AG09319 (cell line): ENCODE results near the gene SPATA31E1.
A peak's percentile ranks its signal among the peaks of the same experiment; 100 is the strongest.
"Not testable (repeated sequence)": the region's sequence is repeated elsewhere in the genome, so short reads cannot be mapped to it uniquely, and the experiment has no call there.

Source experiments
- DNase-seq: peaks from one replicate; pipeline ENCODE4 v3.0.0-alpha.2; 2010; ENCODE audit warnings: low read depth; ENCODE audit errors: extremely low read depth
- CTCF ChIP-seq: IDR thresholded peaks from 2 replicates; pipeline ENCODE4 v1.5.1; 2011; ENCODE audit warnings: low read depth, mild to moderate bottlenecking, inconsistent platforms, low read length, moderate library complexity

SPATA31E1 gene

GRCh38 chr9:87910821-87911220, 28.1 kb downstream of the SPATA31E1 start:
- no peak for TF ChIP-seq CTCF
- peak; percentile 28 for DNase-seq

GRCh38 chr9:87917662-87918061, 35.0 kb downstream of the SPATA31E1 start, which contains the start of gene SPATA31C1:
Gene SPATA31C1 (plus strand): TSS chr9:87917962.
- not testable (repeated sequence) for DNase-seq

GRCh38 chr9:87919013-87919412, 36.3 kb downstream of the SPATA31E1 start:
- not testable (repeated sequence) for DNase-seq

GRCh38 chr9:87921561-87921960, 38.9 kb downstream of the SPATA31E1 start:
- not testable (repeated sequence) for DNase-seq

GRCh38 chr9:87923012-87923411, 40.3 kb downstream of the SPATA31E1 start:
- DNase-seq, result not testable (repeated sequence)

- DNase-seq, result not testable (repeated sequence)
Measured at GRCh38 chr9:87924851-87925250, 42.2 kb downstream of the SPATA31E1 start.

GRCh38 chr9:87929152-87929551, 46.5 kb downstream of the SPATA31E1 start:
- DNase-seq, result not testable (repeated sequence)

GRCh38 chr9:87934444-87934843, 51.8 kb downstream of the SPATA31E1 start:
- DNase-seq, result not testable (repeated sequence)

GRCh38 chr9:87937352-87937751, 54.7 kb downstream of the SPATA31E1 start:
- not testable (repeated sequence) for DNase-seq

GRCh38 chr9:87937918-87938317, 55.2 kb downstream of the SPATA31E1 start:
- not testable (repeated sequence) for DNase-seq

- DNase-seq, result not testable (repeated sequence)
Measured at GRCh38 chr9:87938336-87938735, 55.7 kb downstream of the SPATA31E1 start.
